Mesenchymal stem cell (in vitro differentiated cells and primary cell): ENCODE results near the gene DRC7.

Experiments
- DNase-seq: peaks from one replicate; pipeline ENCODE4 v3.0.0-alpha.2; 2013
- H2AFZ ChIP-seq: one replicate; pipeline ENCODE4 v1.6.1; 2013; ENCODE audit warnings: low read depth, mild to moderate bottlenecking, control low read depth, inconsistent platforms, low read length, moderate library complexity
- H2AK5ac ChIP-seq: 2 replicates; pipeline ENCODE4 v1.6.1; 2013; ENCODE audit warnings: low read length, moderate library complexity, mild to moderate bottlenecking, inconsistent platforms; ENCODE audit not compliant: severe bottlenecking
- H2BK120ac ChIP-seq: one replicate; pipeline ENCODE4 v1.6.1; 2013; ENCODE audit warnings: low read depth, mild to moderate bottlenecking, inconsistent platforms, low read length, moderate library complexity
- H2BK12ac ChIP-seq, 2 experiments: one replicate each; pipeline ENCODE4 v1.6.1; 2013; ENCODE audit warnings: inconsistent platforms in 2 of 2, low read length in 2 of 2, mild to moderate bottlenecking in 2 of 2, moderate library complexity in 2 of 2, control low read depth in 1 of 2
- H2BK15ac ChIP-seq: one replicate; pipeline ENCODE4 v1.6.1; 2013; ENCODE audit warnings: mild to moderate bottlenecking, low read depth, inconsistent platforms; ENCODE audit not compliant: poor library complexity, severe bottlenecking
- H2BK5ac ChIP-seq: 2 replicates; pipeline ENCODE4 v1.6.1; 2013; ENCODE audit warnings: low read depth, mild to moderate bottlenecking, low read length, control low read depth, inconsistent platforms; ENCODE audit not compliant: poor library complexity, severe bottlenecking
- H3K14ac ChIP-seq, 2 experiments: one replicate each; pipeline ENCODE4 v1.6.1; 2013; ENCODE audit warnings: inconsistent platforms in 2 of 2, low read length in 2 of 2, control low read depth in 1 of 2, mild to moderate bottlenecking in 1 of 2, moderate library complexity in 1 of 2
- H3K18ac ChIP-seq, 2 experiments: one replicate each; pipeline ENCODE4 v1.6.1; 2013; ENCODE audit warnings: inconsistent platforms in 2 of 2, low read length in 2 of 2, control low read depth in 1 of 2, low read depth in 1 of 2, mild to moderate bottlenecking in 1 of 2
- H3K23ac ChIP-seq, 2 experiments: one replicate each; pipeline ENCODE4 v1.6.1; 2013; ENCODE audit warnings: inconsistent platforms in 2 of 2, low read length in 2 of 2, mild to moderate bottlenecking in 2 of 2, moderate library complexity in 2 of 2, control low read depth in 1 of 2
- H3K27ac ChIP-seq: 2 replicates; pipeline ENCODE4 v1.5.1; 2013; ENCODE audit warnings: mild to moderate bottlenecking, moderate library complexity, low read length, control low read depth, inconsistent platforms; ENCODE audit not compliant: poor library complexity, severe bottlenecking
- H3K27me3 ChIP-seq, 2 experiments: 2 replicates each; pipeline versions ENCODE4 v1.6.1 to v1.7.0; 2013; ENCODE audit warnings: low read length in 2 of 2, mild to moderate bottlenecking in 2 of 2, moderate library complexity in 2 of 2, control low read depth in 1 of 2, inconsistent platforms in 1 of 2; ENCODE audit not compliant: control insufficient read depth in 1 of 2, insufficient read depth in 1 of 2
- H3K36me3 ChIP-seq, 2 experiments: 2 replicates each; pipeline versions ENCODE4 v1.6.1 to v1.7.0; 2013; ENCODE audit warnings: low read length in 2 of 2, control low read depth in 1 of 2, inconsistent platforms in 1 of 2, low read depth in 1 of 2, mild to moderate bottlenecking in 1 of 2; ENCODE audit not compliant: insufficient read depth in 2 of 2, control insufficient read depth in 1 of 2
- H3K4ac ChIP-seq, 2 experiments: one replicate each; pipeline ENCODE4 v1.6.1; 2013; ENCODE audit warnings: inconsistent platforms in 2 of 2, low read length in 2 of 2, mild to moderate bottlenecking in 2 of 2, moderate library complexity in 2 of 2, control low read depth in 1 of 2, low read depth in 1 of 2
- H3K4me1 ChIP-seq: 2 replicates; pipeline ENCODE4 v1.6.1; 2013; ENCODE audit warnings: low read depth, low read length, control low read depth; ENCODE audit not compliant: control insufficient read depth, insufficient read depth
- H3K4me2 ChIP-seq: 2 replicates; pipeline ENCODE4 v1.6.1; 2013; ENCODE audit warnings: low read length, mild to moderate bottlenecking, inconsistent platforms; ENCODE audit not compliant: poor library complexity, severe bottlenecking
- H3K4me3 ChIP-seq, 2 experiments: 2 replicates each; pipeline versions ENCODE4 v1.5.1 to v1.7.0; 2013; ENCODE audit warnings: low read length in 2 of 2, mild to moderate bottlenecking in 2 of 2, control low read depth in 1 of 2, low read depth in 1 of 2; ENCODE audit not compliant: insufficient read depth in 1 of 2
- H3K79me1 ChIP-seq: replicated peaks from 2 replicates; pipeline ENCODE4 v1.6.1; 2013; ENCODE audit warnings: mild to moderate bottlenecking, control low read depth, low read length, inconsistent platforms; ENCODE audit not compliant: poor library complexity, severe bottlenecking
- H3K9ac ChIP-seq: 2 replicates; pipeline ENCODE4 v1.7.0; 2013; ENCODE audit warnings: mild to moderate bottlenecking, low read length, moderate library complexity
- H3K9me3 ChIP-seq: 2 replicates; pipeline ENCODE4 v1.7.0; 2013; ENCODE audit warnings: mild to moderate bottlenecking, low read length; ENCODE audit not compliant: control insufficient read depth
- H4K8ac ChIP-seq: one replicate; pipeline ENCODE4 v1.6.1; 2013; ENCODE audit warnings: inconsistent platforms, mild to moderate bottlenecking, low read length, moderate library complexity
- H4K91ac ChIP-seq: one replicate; pipeline ENCODE4 v1.6.1; 2013; ENCODE audit warnings: mild to moderate bottlenecking, low read length, inconsistent platforms
- WGBS: methylation state at CpG from one replicate; pipeline ENCODE4 v1.1.7; 2013; ENCODE audit warnings: mixed read lengths; 5-methylcytosine and 5-hydroxymethylcytosine counted together

The DRC7 gene

GRCh38 chr16:57683636-57684545 lies 10.7 kb upstream of the DRC7 start:
- Histone ChIP-seq H3K9me3 (no peaks in the 10 kb centered on the region), H3K27me3 (peaks cover 15 to 64% of the 10 kb centered on the region in 2 experiments), H2BK12ac (no peak overlapping the region), H3K18ac (no peak overlapping the region), H2BK5ac (no peak overlapping the region), H3K36me3 (no peaks in the 10 kb centered on the region), H3K27ac (no peak overlapping the region), H3K14ac (no peak overlapping the region), H3K79me1 (no peaks in the 10 kb centered on the region), H3K4me2 (no peak overlapping the region), H4K91ac (no peak overlapping the region), H2BK120ac (no peak overlapping the region), H3K4ac (no peak overlapping the region), H3K9ac (no peak overlapping the region), H2BK15ac (no peak overlapping the region), H3K4me3 (no peak overlapping the region), H2AK5ac (no peak overlapping the region), H4K8ac (no peak overlapping the region), H2AFZ (no peak overlapping the region), H3K23ac (no peak overlapping the region), H3K4me1 (no peaks in the 10 kb centered on the region)
- DNase-seq = no peak
- 92% methylated on average over 17 of the region's 18 CpGs for WGBS

- no peak overlapping the region for H4K8ac ChIP-seq
- H3K4me3 ChIP-seq = no peak overlapping the region
- H3K18ac ChIP-seq = no peak overlapping the region
- H3K27ac ChIP-seq = no peak overlapping the region
- WGBS = 92% methylated on average over 8 of the region's 8 CpGs
- H3K9me3 ChIP-seq = no peaks in the 10 kb centered on the region
- no peak overlapping the region for H2AK5ac ChIP-seq
- H2BK15ac ChIP-seq = no peak overlapping the region
- no peak overlapping the region for H3K14ac ChIP-seq
- no peak overlapping the region for H3K9ac ChIP-seq
- H4K91ac ChIP-seq = no peak overlapping the region
- no peaks in the 10 kb centered on the region for H3K4me1 ChIP-seq
- no peak overlapping the region for H3K23ac ChIP-seq
- no peak overlapping the region for H2AFZ ChIP-seq
- peaks cover 22 to 66% of the 10 kb centered on the region in 2 experiments for H3K27me3 ChIP-seq
- H3K4me2 ChIP-seq = no peak overlapping the region
- H3K36me3 ChIP-seq = no peaks in the 10 kb centered on the region
- no peak overlapping the region for H2BK12ac ChIP-seq
- H2BK5ac ChIP-seq = no peak overlapping the region
- DNase-seq = no peak
- no peaks in the 10 kb centered on the region for H3K79me1 ChIP-seq
- H2BK120ac ChIP-seq = no peak overlapping the region
- H3K4ac ChIP-seq = no peak overlapping the region
Observed at GRCh38 chr16:57684626-57685358, 9.8 kb upstream of the DRC7 start.

DNA sequence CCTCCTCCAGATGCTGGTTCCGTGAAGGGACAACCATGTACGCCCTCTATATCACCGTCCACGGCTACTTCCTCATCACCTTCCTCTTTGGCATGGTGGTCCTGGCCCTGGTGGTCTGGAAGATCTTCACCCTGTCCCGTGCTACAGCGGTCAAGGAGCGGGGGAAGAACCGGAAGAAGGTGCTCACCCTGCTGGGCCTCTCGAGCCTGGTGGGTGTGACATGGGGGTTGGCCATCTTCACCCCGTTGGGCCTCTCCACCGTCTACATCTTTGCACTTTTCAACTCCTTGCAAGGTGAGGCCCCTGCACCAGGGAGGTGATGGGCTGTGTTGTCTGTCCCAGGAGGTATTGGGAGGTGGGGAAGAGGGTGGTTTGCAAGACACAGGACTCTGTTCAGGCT lies 9.0 kb upstream of the DRC7 start:
- Histone ChIP-seq H2AK5ac (no peak overlapping the region), H3K27me3 (peaks cover 24 to 67% of the 10 kb centered on the region in 2 experiments), H3K36me3 (no peaks in the 10 kb centered on the region), H3K9ac (no peak overlapping the region), H2BK120ac (no peak overlapping the region), H2BK12ac (no peak overlapping the region), H3K27ac (no peak overlapping the region), H3K4me3 (no peak overlapping the region), H3K79me1 (no peaks in the 10 kb centered on the region), H3K4me2 (no peak overlapping the region), H4K91ac (no peak overlapping the region), H2AFZ (no peak overlapping the region), H3K9me3 (no peaks in the 10 kb centered on the region), H3K18ac (no peak overlapping the region), H2BK15ac (no peak overlapping the region), H4K8ac (no peak overlapping the region), H3K23ac (no peak overlapping the region), H3K4me1 (no peaks in the 10 kb centered on the region), H2BK5ac (no peak overlapping the region), H3K14ac (no peak overlapping the region), H3K4ac (no peak overlapping the region)
- 84% methylated on average over 10 of the region's 11 CpGs for WGBS
- no peak for DNase-seq

DNA sequence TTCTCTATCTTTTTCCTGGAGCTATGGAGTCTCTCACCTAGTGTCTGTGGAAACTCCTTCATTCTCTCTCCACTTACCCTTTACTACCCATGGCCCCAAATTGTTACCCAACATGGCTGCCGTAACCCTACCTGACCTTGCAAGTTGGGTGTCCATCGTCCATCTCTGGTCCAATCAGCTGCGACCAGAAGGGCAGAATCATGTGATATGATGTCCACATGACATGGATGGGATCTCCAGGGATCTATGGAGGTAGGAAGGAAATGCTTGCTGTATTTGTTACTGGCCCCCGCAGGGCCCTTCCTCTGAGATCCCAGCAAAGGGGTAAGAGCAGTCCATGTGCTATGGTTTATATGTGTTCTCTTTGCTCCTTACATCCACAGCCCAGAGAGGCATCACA lies 8.0 kb upstream of the DRC7 start:
- no peaks in the 10 kb centered on the region for H3K79me1 ChIP-seq
- no peak overlapping the region for H3K27ac ChIP-seq
- H2BK15ac ChIP-seq = no peak overlapping the region
- WGBS = 95% methylated on average over 3 of the region's 4 CpGs
- no peak overlapping the region for H4K8ac ChIP-seq
- no peak overlapping the region for H2BK12ac ChIP-seq
- peaks cover 30 to 67% of the 10 kb centered on the region in 2 experiments for H3K27me3 ChIP-seq
- no peak overlapping the region for H3K18ac ChIP-seq
- H3K9me3 ChIP-seq = no peaks in the 10 kb centered on the region
- no peak overlapping the region for H2AK5ac ChIP-seq
- H3K4ac ChIP-seq = no peak overlapping the region
- H2BK120ac ChIP-seq = no peak overlapping the region
- H3K4me2 ChIP-seq = no peak overlapping the region
- no peak overlapping the region for H3K14ac ChIP-seq
- H3K4me1 ChIP-seq = no peaks in the 10 kb centered on the region
- H2BK5ac ChIP-seq = no peak overlapping the region
- no peaks in the 10 kb centered on the region for H3K36me3 ChIP-seq
- no peak for DNase-seq
- H3K23ac ChIP-seq = no peak overlapping the region
- H4K91ac ChIP-seq = no peak overlapping the region
- H2AFZ ChIP-seq = no peak overlapping the region
- no peak overlapping the region for H3K4me3 ChIP-seq
- H3K9ac ChIP-seq = no peak overlapping the region
